ENCODE data around the gene MLEC.
A peak's percentile ranks its signal among the peaks of the same experiment; 100 is the strongest.
"Not testable (repeated sequence)": the region's sequence is repeated elsewhere in the genome, so short reads cannot be mapped to it uniquely, and the experiment has no call there.

The MLEC gene

GRCh38 chr12:120724720-120725119 is 37.8 kb downstream of the MLEC start:
- no peak overlapping the region for H3K27ac ChIP-seq (ENCODE audit: poor library complexity, severe bottlenecking)
- DNase-seq (ENCODE audit: low spot score) (no peak), ATAC-seq (ENCODE audit: low read depth) (no peak)
- H3K9me3 ChIP-seq (ENCODE audit: severe bottlenecking), result no peaks in the 10 kb centered on the region
- H3K27me3 ChIP-seq (ENCODE audit: insufficient read depth, poor library complexity, severe bottlenecking), result no peaks in the 10 kb centered on the region
- H3K4me1 ChIP-seq (ENCODE audit: insufficient read depth, poor library complexity, severe bottlenecking), result no peaks in the 10 kb centered on the region
- H3K36me3 ChIP-seq (ENCODE audit: low read depth), result peaks cover 43% of the 10 kb centered on the region
- no peak overlapping the region for H3K4me3 ChIP-seq (ENCODE audit: severe bottlenecking)
- TF ChIP-seq CTCF (IDR thresholded peaks at IDR 0.05; ENCODE audit: poor library complexity, severe bottlenecking), result no peak

GRCh38 chr12:120725151-120725658 is 38.3 kb downstream of the MLEC start:
- no peaks in the 10 kb centered on the region for H3K9me3 ChIP-seq (ENCODE audit: severe bottlenecking)
- H3K36me3 ChIP-seq (ENCODE audit: low read depth), result peaks cover 38% of the 10 kb centered on the region
- peak overlapping the region; percentile 55 for H3K4me3 ChIP-seq (ENCODE audit: severe bottlenecking)
- TF ChIP-seq CTCF (IDR thresholded peaks at IDR 0.05; ENCODE audit: poor library complexity, severe bottlenecking), result no peak
- DNase-seq (ENCODE audit: low spot score) (no peak), ATAC-seq (ENCODE audit: low read depth) (peak; percentile 2; the same call in 1 of the 3 replicates)
- no peaks in the 10 kb centered on the region for H3K27me3 ChIP-seq (ENCODE audit: insufficient read depth, poor library complexity, severe bottlenecking)
- no peak overlapping the region for H3K27ac ChIP-seq (ENCODE audit: poor library complexity, severe bottlenecking)
- H3K4me1 ChIP-seq (ENCODE audit: insufficient read depth, poor library complexity, severe bottlenecking), result no peaks in the 10 kb centered on the region

- no peaks in the 10 kb centered on the region for H3K4me1 ChIP-seq (ENCODE audit: insufficient read depth, poor library complexity, severe bottlenecking)
- no peak within 1 kb of the TSS for H3K27ac ChIP-seq (ENCODE audit: poor library complexity, severe bottlenecking)
- H3K9me3 ChIP-seq (ENCODE audit: severe bottlenecking), result no peaks in the 10 kb centered on the region
- H3K36me3 ChIP-seq (ENCODE audit: low read depth), result peaks cover 31% of the 10 kb centered on the region
- H3K27me3 ChIP-seq (ENCODE audit: insufficient read depth, poor library complexity, severe bottlenecking), result no peaks in the 10 kb centered on the region
- peak within 1 kb of the TSS; percentile 55 for H3K4me3 ChIP-seq (ENCODE audit: severe bottlenecking)
- no peak for TF ChIP-seq CTCF (IDR thresholded peaks at IDR 0.05; ENCODE audit: poor library complexity, severe bottlenecking)
- DNase-seq (ENCODE audit: low spot score) (peak; percentile 79), ATAC-seq (ENCODE audit: low read depth) (peak; percentile 98)
Measured at GRCh38 chr12:120725659-120726509, 38.9 kb downstream of the MLEC start, which contains the start of gene ACADS. ACADS (plus strand) TSS chr12:120725826; CDS start chr12:120725886, 60 bp downstream.

- TF ChIP-seq CTCF (IDR thresholded peaks at IDR 0.05; ENCODE audit: poor library complexity, severe bottlenecking), result no peak
- Histone ChIP-seq H3K4me3 (ENCODE audit: severe bottlenecking) (no peak overlapping the region), H3K9me3 (ENCODE audit: severe bottlenecking) (no peaks in the 10 kb centered on the region), H3K4me1 (ENCODE audit: insufficient read depth, poor library complexity, severe bottlenecking) (no peaks in the 10 kb centered on the region), H3K36me3 (ENCODE audit: low read depth) (peaks cover 26% of the 10 kb centered on the region), H3K27me3 (ENCODE audit: insufficient read depth, poor library complexity, severe bottlenecking) (no peaks in the 10 kb centered on the region), H3K27ac (ENCODE audit: poor library complexity, severe bottlenecking) (no peak overlapping the region)
- DNase-seq (ENCODE audit: low spot score), result no peak
- ATAC-seq (ENCODE audit: low read depth), result no peak
Measured at GRCh38 chr12:120726510-120726793, 39.5 kb downstream of the MLEC start.

- no peak overlapping the region for H3K27ac ChIP-seq (ENCODE audit: poor library complexity, severe bottlenecking)
- peaks cover 21% of the 10 kb centered on the region for H3K36me3 ChIP-seq (ENCODE audit: low read depth)
- no peaks in the 10 kb centered on the region for H3K9me3 ChIP-seq (ENCODE audit: severe bottlenecking)
- DNase-seq (ENCODE audit: low spot score), result no peak
- no peak overlapping the region for H3K4me3 ChIP-seq (ENCODE audit: severe bottlenecking)
- H3K4me1 ChIP-seq (ENCODE audit: insufficient read depth, poor library complexity, severe bottlenecking), result no peaks in the 10 kb centered on the region
- ATAC-seq (ENCODE audit: low read depth), result no peak
- TF ChIP-seq CTCF (IDR thresholded peaks at IDR 0.05; ENCODE audit: poor library complexity, severe bottlenecking), result no peak
- no peaks in the 10 kb centered on the region for H3K27me3 ChIP-seq (ENCODE audit: insufficient read depth, poor library complexity, severe bottlenecking)
Measured at GRCh38 chr12:120726961-120727360, 40.0 kb downstream of the MLEC start.

GRCh38 chr12:120732198-120732597 is 45.2 kb downstream of the MLEC start:
- not testable (repeated sequence) for H3K4me3 ChIP-seq (ENCODE audit: severe bottlenecking); H3K27me3 ChIP-seq (ENCODE audit: insufficient read depth, poor library complexity, severe bottlenecking); H3K4me1 ChIP-seq (ENCODE audit: insufficient read depth, poor library complexity, severe bottlenecking); H3K9me3 ChIP-seq (ENCODE audit: severe bottlenecking); DNase-seq (ENCODE audit: low spot score); H3K27ac ChIP-seq (ENCODE audit: poor library complexity, severe bottlenecking); ATAC-seq (ENCODE audit: low read depth); H3K36me3 ChIP-seq (ENCODE audit: low read depth)
